8988T (cell line): ENCODE results near the gene RASGRP2.
"Not testable (repeated sequence)": the region's sequence is repeated elsewhere in the genome, so short reads cannot be mapped to it uniquely, and the experiment has no call there.

Experiments
- DNase-seq: peaks from one replicate; pipeline ENCODE4 v3.0.0; 2011

Gene RASGRP2

DNA sequence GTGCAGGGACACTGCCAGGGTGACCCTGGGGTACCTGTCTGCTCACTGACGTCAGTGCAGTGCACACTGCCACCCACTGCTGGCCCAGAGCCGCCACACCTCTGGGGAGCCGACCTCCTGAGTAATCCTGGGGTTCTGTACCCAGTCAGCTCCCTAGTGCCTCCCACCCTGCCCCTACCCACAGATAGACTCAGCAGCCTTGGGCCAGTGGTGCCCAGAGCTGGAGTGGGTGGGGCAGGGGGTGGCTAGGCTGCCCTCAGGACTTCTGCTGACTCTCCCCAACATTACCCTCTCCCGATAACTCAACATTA is 26.7 kb downstream of the RASGRP2 start:
- peak; percentile 41 for DNase-seq

DNA sequence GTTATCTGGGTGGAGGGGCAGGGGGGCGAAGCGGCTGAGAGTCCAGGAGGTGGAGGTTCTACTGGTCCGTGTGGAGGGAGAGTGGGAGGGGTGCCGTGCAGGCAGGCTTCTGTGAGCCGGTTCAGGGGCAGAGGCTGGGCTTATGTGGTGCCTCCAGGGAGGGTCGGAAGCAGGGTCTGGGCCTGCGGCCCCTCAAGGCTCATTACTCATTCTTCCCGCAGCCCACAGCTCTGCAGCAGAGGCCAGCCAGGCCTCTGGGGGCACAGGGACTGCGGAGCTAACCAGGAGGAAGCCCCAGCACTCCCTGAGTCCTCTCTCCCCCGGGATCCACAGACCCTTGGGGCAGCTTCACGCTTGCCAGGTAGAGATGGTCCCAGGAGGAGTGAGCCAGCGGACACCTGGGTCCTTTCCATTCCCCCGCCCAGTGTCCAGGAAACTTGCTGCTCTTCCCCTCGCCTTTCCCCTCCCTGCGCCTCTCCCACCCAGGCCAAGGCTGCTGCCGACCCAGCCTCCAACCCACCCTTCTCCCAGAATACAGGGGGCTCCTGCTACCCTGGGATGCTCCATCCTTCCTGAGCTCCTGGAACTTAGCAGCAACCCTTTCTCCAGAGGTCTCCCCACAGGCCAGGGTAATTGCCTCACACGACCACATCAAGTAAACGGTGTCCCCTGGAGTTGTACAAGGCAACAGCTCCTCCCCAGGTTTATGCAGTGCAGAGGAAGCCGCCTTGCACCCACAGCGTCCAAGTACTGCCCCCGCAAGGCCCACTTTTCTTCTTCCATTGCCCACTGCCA is 27.3 kb downstream of the RASGRP2 start:
- DNase-seq, result peak; percentile 49

DNA sequence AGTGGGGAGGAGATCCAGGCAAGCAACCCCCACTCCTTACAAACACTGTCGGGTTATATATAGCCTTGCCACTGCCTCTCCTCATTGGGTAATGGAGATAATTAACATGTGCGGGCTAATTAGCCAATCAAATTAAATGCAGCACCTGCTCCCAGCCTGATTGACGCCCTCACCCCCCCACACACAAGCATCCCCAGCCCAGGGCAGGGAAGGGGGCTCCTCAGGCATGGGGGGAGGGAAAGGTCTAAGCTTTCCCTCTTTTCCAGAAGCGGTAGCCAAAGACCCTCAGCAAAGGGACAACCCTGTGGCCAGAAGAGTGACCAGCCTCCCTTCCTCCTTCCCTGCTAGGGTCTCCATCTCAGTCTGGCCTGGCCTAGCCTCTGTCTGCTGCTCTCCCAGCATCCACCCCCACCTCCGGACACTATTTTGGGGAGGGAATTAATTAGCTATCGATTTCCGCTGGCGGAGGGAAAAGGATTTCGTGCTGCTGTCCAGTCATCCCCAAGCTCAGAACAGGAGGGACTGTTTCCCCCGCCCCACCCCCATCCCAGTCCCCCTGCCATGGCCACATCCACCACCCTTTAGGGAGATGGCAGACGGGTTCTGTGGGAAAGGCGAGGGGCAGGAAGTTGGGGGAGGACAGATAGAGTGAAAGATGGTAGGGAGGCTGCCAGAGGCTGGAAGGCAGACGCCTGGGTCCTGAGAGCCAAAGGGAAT is 28.0 kb downstream of the RASGRP2 start:
- no peak for DNase-seq

DNA sequence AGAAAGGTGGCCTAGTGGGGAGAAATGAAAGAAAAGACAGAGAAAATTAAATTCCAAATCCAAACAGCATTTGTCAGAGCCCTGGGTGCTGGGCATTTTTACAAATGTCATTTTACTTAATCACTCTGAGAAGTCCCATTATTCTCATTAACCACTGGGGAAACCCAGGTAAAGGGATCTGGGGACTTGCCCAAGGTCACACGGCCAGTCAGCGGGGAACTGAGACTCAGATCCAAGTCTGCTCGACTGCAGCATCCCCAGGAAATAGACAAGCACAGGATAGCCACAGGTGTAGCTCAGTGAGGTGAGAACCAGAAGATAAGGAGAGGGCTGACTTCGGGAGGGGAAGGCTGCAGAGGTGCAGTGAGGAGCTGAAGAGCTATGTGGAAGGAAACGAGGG is 28.8 kb downstream of the RASGRP2 start:
- no peak for DNase-seq

DNA sequence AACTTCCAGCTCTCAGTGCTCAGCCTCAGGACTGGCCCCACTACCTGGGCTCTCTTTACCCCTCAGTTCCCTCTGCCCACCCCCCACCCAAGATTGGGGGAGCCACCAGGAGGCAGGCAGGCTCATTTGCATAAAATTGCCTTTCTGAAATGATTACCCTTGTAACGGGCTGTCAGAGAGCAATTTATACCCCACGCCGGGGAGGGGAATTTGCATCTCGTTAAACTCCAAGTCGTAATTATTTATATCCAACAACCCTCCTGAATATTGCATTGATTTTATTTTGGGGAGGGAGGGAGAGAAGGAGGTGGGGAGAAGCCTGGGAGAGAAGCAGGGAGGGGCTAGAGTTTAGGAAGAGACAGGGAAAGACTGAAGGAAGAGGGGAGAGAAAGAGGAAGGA is 29.3 kb downstream of the RASGRP2 start:
- DNase-seq, result no peak

DNA sequence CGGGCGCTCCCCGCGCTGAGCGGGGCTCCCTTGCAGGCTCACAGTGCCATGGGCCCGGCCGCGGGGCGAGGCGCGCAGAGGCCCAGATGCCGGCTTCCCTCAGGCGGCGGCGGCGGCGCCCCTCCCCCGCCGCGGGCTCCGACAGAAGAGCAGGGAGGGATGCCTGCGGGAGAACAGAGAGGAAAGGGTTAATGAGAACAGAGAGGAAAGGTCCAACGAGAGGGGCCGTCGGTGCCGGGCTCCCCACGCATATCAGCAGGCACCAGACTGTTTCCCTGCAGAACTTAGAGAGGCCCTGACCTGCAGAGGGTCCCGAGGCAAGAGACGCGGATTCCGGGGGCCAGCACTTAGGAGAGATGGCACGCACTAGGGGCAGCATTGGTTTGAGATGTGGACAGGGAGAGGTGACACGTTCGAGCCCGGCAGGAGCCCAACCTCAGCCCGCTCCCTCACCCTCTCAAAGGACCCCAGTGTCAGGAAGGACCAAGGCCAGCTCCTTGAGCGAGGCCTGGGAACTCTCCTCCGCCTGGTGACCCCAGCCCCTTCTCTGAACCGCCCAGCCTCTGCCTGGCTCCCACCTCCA is 30.1 kb downstream of the RASGRP2 start:
- peak; percentile 74 for DNase-seq

DNA sequence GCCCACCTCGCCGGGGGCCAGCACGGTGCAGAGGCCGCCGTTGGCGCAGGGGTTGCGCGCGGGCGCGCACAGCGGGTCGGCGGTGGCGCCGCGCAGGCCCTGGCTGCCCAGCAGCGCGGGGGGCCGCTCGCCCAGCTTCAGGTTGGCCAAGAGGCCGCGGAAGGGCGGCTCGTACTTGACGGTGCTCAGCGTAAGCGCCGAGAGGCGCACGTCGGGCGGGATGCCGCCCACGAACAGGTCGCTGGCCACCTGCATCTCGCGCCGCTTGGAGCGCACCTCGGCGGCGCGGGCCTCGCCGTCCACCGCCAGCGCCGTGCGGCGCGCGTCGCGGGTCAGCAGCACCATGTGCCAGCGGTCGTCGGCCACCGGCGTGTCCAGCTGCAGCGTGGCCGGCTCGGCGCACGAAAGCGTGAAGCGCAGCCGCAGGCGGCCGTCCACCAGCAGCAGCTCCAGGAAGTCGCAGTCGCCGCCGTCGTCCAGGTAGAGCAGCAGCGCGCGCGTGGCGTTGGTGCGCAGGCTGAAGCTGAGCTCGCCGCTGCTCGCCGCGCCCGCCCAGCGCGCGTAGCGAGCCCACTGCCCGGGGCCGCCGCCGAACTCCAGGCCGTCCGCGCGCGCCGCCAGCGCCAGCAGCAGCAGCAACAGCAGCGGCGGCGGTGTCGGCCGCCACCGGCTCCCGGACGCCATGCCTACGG is 30.8 kb downstream of the RASGRP2 start:
- no peak for DNase-seq

DNA sequence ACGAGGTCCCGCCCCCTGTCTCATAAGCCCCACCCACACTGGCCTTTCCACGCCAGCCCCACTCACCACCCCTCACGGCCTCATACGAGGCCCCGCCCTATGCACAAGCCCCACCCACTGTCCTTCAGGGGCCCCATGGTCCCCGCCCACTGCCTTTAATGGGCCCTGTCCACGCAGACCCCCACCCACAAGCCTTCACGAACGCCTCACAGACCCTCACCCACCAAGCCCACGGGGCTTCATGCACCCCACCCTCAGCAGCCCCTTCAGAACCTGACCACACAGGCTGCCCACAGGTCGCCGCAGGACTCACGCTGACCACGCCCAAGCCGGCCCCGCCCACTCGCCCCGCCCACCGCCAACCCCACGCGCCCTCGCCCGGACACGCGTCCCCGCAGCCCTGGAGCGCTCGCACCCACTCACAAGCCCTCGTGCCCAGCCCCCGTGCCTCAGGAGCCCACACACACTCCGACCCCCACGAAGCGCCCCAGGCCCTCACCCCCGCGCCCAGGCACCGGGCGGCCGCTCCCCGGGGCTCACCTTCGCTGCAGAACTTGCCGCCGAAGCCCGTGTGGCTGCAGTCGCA is 31.4 kb downstream of the RASGRP2 start:
- no peak for DNase-seq

DNA sequence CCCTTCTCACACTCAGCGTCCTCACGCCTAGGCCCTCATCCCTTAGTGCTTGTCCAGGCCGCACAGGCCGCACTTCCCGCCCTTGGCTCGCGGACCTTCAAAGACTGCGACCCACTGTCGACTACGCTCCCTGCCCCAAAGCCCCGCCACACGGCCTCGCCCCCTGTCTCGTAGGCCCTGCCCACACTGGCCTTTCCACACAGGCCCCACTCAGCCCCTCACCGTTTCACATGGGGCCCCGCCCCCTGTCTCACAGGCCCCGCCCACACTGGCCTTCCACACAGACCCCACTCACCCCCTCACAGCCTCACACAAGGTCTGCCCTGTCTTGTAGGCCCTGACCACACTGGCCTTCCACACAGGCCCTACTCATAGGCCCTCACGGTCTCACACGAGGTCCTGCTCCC is 32.0 kb downstream of the RASGRP2 start:
- no peak for DNase-seq

DNA sequence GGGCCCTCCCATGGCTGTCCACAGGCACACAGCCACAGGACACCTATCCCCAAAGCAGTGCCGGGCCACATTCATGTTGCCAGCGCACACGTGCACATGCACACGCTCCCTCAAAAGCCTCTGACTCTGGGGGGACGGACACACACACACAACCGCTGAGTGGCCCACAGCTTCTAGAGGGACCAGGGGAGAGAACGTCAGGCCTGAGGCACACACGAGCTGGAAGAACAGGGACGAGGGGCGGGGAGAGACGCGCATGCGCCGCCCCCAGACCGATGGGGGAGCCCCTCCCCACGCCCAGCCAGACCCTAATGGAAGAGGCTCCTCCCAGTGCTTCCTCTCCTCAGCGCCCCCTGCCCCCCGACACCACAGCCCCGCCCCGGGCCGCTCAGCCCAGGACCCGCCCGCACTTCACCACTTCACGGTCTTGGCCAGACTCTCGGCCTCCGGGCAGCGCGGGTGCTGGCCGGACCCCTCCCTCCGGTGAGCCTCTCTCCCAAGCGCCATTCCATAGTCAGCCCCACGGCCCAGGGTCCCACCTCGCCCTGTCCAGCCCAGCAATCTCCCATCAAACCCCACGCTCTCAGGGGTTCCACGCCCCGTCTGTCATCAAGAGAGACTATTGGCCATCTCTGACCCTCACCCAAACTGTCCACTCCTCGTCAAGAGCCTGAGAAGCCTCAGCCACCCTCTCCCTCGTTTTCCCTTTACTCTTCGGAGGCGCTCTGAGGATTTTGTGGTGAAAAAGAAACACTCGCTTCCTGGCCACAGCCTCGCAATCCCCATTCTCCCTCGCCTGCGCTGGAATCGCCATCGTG is 32.6 kb downstream of the RASGRP2 start:
- DNase-seq, result no peak

DNA sequence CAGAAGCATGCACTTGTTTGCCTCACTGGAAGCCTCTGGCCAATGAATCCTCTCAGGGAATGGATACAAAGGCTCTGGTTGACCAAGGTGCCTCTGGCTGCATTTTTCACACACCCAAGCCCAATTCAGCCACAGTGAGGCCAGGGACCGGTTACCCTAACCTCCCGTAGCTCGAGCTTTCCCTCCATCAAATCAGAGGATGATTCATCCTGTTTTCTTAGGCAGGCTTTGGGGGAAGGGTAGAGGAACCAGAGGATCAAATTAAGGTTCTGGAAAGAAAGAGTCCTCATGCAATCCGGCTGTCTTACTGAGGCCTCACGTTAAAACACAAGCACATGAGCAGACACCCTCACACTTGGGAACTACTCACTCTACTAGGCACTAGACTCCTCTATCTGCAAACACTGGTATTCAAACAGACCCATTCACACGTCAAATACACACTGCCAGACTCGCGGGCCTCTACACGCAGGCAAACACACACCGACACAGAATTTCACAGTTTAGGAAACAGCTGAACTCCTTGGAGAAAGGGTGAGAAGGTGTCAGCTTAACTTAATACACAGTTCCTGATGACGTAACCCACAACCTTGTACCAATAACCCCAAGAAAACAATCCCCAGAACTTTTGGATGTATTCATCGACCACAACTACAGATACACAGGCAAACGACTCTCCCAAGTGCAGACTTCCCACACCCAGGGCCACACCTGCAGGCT is 33.4 kb downstream of the RASGRP2 start:
- DNase-seq, result no peak

DNA sequence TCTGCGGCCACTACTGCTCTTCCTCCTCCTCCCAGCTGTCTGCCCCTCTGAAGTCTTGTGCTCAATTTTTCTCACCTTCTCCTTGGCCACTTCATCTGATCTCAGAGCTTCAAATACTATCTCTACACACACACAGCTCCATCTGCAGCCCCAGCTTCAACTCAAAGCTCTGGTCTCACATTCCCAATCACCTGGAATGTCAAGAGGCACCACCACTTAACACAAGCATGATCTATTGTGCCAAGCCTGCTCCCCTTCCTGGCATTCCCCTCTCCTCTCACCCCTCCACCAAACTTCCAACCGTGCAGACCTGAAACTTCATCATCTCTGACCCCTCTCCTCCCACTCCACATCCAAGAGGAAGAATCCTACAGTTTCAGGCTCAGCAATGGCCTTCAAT is 38.4 kb downstream of the RASGRP2 start:
- no peak for DNase-seq

DNA sequence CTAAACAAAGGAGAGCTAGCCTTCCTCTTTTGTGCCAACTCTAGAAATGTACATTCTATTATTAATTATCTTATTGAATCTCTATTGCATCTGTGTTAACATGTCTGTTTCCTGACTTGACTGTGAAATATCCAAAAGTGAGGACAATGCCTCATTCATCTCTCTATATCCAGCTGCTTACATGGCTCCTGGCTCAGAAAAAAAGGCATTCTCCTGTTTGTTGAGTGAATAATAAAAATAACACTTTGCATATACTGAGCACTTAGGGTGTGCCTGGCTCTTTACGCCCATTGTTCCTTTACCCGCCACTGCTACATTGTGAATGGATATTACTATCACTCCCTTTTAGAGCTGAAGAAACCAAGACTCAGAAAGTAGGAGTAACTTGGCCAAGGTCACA is 40.9 kb downstream of the RASGRP2 start:
- no peak for DNase-seq

DNA sequence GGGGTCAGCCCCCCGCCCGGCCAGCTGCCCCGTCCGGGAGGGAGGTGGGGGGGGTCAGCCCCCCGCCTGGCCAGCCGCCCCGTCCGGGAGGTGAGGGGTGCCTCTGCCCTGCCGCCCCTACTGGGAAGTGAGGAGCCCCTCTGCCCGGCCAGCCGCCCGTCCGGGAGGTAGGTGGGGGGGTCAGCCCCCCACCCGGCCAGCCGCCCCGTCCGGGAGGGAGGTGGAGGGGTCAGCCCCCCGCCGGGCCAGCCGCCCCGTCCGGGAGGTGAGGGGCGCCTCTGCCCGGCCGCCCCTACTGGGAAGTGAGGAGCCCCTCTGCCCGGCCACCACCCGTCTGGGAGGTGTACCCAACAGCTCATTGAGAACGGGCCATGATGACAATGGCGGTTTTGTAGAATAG is 42.0 kb downstream of the RASGRP2 start:
- not testable (repeated sequence) for DNase-seq

DNA sequence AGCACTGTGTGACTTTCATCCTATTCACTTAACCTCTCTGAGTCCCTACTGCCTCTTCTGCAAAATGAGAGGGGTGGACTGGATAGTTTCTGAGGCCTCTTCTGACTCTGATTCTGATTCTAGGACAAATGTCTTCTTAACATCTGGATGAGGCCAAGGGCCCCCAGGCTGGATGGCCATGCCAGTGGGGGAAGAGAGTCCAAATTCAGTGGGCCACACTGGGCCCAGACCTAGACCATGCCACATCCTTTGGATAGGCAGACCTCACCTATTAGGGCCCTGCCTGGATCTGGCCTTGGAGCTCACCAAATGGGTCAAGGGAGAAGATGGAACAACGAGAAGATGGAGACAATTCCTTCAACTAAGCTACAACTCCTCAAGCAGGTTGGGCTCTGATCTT is 45.5 kb downstream of the RASGRP2 start:
- DNase-seq, result no peak

DNA sequence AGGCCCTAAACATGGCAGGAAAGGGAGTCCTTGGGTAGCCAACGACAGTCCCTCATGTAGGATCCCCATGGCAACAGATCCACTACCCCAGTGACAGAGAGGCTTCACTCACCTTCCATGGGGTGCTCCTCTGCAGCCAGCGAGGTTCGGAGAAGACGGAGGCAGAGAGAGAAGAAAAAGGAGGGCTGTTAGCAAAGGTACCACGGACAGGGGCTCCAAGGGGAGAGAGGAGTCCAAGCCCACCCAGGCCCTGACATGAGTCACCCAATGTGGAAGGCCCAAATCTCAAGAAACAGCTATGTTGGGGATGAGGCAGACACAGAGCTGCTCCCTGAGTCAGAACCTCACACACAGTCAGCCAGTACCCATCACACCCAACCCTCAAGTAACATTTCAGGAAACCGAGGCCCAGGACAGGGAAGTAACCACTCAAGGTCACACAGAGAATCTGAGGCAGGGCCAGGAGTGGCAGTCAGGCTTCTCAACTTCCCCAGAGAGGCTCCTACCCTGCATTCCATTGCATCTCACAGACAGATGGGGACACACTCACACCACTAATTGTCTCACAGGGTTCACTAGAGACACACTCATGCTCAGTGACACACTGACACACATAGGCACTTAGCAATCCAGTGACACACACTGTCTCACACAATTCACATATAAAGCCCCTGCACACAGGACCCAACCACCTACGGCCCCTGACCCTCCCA is 46.1 kb downstream of the RASGRP2 start:
- DNase-seq, result no peak

DNA sequence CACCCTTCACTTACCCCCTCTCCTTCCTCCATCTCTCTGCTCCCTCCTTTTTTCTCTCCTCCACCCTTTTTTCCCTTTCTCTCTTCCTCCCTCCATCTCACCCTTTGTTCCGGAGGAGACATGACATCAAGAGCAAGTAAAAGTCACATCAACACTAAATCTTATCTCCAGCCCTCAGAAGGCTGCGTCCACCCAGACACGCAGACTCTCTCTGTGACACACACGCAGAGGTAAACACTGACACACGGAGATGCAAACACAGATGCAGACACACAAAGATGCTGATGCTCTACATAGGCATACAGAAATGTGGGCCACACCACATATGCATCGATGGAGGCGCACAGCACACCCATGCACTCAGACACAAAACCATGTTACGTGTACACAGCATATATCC is 47.9 kb downstream of the RASGRP2 start:
- no peak for DNase-seq

DNA sequence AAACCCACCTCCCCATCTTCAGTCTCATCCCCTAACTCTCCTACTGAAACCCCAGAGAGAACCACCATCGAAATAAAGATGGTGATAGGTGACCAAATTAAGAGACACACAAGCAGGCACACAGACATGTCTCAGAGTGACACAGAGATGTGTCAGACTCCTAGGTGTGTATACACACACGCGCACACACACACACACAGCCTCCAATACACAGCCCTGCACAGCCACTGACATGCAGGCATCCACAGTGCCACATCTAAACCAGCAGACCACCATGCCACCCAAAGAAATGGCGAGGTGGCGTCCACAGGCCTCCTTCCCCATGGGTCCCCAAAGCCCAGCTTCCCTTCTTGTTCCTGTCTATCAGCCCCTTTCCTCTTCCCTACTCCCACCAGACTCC is 48.4 kb downstream of the RASGRP2 start:
- DNase-seq, result no peak

DNA sequence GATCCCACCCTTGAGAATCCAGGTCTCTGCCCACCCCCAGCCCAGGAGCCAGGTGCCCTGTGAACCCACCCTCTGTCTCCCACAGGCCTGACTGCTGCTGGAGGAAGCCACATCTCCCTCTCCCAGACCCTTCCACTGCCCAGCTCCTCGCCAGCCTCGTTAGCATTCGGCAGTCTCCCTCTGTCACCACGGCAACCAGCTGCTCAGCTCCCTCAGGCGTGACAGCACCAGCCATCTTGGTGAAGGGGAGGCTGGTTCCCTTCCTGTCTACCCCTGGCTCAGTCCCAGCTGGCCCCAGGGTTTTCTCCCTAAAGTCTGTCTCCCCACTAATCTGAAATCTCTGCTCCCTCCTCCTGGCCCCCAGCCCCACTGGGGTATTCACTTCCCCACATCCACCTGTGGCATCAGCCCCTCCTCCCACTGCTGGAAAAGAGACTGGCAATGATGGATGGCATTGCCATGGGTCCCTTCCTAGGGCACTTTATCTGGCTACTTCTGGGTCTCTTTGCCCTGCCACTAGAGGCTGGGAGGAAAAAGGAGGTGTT is 49.0 kb downstream of the RASGRP2 start:
- no peak for DNase-seq

DNA sequence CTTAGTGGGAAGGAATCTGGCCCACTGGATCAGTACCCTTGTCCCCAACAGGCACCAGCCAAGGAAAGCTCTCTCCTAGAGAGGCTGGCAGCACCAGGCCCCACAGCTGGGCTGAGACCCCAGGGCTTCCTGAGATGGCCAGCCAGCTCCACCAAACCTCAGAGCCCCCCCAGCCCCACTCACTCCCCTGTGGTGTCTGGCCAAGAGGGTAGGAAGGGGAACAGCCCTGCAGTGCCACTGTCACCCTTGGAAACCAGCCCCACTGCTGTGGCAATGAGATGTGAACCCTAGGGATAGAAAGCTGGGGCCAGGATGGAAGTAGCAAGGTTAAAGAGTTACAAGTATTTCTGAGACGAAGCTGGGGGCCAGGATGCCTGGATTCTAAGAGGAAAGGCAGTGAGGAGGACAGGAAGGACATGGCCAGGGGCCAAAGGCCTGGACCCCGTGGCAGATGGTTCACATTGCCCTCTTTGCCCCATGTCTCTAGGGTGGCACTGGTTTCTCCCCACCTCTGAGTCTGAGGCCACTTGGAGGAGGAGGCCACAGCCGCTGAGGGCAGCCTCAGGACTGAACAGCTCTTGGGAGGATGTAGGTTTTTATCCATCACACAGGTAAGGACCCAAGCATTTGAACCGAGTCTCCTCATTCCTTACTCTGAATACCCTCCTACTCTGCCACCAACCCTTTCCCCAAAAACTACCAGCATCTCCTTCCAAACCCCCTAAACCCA is 49.8 kb downstream of the RASGRP2 start:
- no peak for DNase-seq
